HG02870 (cell line): ENCODE results near the gene LGALS12.

ENCODE experiments used
- ATAC-seq: cut with Tn5 transposase; IDR thresholded peaks from one replicate; pipeline ENCODE4 v1.9.1; 2021; ENCODE audit warnings: mild to moderate bottlenecking, moderate library complexity; ENCODE audit not compliant: unreplicated experiment

The LGALS12 gene

GRCh38 chr11:63505857-63506528, at the start of gene LGALS12:
Gene LGALS12 (plus strand): TSS chr11:63506084. CDS start chr11:63506459, 375 bp downstream.
- ATAC-seq: no peak

GRCh38 chr11:63459586-63459985, 46.3 kb upstream of the LGALS12 start:
- ATAC-seq: no peak

- no peak for ATAC-seq
Observed at GRCh38 chr11:63462137-63462536, 43.7 kb upstream of the LGALS12 start.

DNA sequence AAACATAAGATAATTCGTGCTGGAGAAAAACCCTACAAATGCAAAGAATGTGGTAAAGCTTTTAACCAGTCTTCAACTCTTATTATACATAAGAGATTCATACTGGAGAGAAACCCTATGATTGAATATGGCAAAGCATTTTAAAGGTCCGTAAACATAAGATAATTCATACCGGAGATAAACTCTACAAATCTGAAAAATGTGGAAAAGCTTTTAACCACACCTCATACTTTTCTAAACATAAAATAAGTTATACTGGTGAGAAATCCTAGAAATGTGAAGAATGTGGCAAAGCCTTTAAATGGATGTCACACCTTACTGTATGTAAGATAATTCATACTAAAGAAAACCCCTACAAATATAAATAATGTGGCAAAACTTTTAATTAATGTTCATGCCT, 35.6 kb upstream of the LGALS12 start:
- no peak for ATAC-seq

DNA sequence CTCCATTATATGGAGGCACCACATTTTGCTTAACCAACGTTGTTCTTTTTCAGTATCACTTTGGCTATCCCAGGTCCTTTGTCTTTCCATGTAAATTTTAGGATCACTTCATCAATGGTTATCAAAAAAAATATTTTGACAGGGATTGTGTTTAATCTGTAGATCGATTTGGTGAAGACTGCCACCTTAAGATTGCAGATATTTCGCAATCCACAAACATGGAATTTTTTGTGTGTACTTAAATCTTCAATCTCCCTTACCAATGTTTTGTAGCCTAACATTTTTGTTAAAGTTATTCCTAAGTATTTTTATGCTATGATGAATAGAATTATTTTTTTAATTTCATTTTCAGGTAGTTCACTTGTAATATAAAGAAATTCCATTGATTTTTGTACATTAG, 33.5 kb upstream of the LGALS12 start:
- no peak for ATAC-seq

DNA sequence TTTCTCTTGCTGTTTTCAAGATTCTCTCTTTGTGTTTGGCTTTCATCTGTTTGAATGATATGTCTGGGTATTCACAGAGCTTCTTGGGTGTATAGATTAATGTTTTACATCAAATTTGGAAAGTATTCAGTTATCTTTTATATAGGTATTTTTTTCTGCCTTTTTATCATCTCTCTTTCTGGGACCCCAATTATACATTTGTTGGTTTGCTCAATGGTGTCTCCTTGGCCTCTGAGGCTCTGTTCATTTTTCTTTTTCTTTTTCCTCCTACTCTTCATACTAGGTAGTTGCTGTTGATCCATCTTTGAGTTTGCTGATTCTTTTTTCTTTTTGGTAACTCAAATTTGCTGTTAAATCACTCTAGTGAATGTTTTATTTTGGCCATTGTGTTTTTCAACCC, 29.3 kb upstream of the LGALS12 start:
- ATAC-seq: no peak

DNA sequence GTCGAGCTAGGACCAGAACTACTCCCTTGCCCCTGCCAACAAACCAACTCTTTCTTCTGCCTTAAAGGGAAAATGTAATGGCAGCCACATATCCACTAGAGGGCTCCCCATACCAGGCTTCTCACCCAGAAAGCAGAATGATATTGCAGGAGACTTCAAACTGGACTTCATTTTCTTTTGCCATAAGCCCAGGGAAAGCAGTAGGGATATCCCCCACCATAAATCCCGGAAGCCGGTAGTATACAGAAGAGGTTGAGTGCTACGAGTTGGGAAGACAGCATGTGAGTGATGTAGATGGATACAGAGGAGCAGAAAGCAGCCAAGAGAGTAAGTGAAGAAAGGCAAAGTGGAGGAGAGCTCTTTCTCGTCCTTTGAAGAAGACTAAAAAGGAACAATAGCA, 27.0 kb upstream of the LGALS12 start:
- no peak for ATAC-seq

DNA sequence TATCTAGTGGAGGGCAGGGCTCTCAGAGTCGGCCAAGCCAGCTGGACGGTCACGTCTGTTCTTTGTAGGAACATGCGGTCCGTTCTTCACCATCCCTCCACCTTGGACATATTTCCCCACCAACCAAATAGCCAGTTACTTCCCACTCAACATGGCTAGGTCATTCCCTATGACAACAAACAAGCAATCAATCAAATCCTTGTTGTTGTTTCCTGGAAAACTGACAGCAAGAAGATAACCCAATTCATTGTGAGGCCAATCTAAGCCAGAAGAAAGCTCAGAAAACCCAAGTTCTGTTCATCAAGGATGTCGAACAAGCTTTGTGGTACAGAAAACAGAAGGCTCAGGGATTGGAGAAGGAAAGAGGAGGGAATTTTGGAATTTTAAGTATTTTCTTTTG, 25.8 kb upstream of the LGALS12 start:
- no peak for ATAC-seq

- ATAC-seq: no peak
Observed at GRCh38 chr11:63485777-63486176, 20.1 kb upstream of the LGALS12 start.

- ATAC-seq: no peak
Observed at GRCh38 chr11:63488789-63489188, 17.1 kb upstream of the LGALS12 start.

DNA sequence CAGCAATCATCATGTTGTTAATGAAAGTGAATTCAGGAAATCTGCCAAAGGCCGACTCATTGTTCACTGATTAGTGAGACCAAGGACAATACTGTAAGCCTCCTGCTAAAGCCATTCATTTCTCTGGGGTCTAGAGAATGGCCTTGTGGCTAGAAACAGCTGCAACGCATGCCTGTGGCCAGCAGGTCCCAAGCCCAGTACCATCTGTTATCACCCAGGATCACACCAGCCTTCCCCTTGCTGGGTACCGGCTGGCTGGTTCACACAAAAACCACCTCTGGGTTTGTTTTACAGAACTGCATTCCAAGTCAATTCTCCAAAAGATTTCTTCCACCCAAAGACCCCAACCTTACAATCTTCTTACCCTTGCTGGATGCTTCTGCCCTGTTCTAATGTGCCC, 16.0 kb upstream of the LGALS12 start:
- no peak for ATAC-seq

GRCh38 chr11:63490551-63491239, 15.2 kb upstream of the LGALS12 start, which contains the start of gene PLAAT5:
Gene PLAAT5 (minus strand): TSS chr11:63491167. CDS start chr11:63491034, 133 bp downstream.
- ATAC-seq: no peak

DNA sequence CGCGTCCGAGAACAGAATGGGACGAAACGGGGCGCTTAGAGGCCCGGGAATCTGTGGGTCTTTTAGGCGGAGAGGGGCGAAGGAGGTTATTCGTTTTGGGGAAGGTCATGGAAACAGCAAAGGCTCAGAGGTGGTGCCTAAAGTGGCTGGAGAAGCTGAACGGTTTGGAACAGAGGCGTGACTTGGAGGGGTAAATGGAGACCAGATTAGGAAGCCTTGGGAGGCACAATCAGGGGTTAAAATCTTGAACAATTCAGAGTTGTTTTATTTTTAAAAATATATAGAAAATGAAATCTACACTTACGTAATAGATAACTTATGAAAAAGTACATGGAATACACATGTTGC, 14.7 kb upstream of the LGALS12 start:
- no peak for ATAC-seq

DNA sequence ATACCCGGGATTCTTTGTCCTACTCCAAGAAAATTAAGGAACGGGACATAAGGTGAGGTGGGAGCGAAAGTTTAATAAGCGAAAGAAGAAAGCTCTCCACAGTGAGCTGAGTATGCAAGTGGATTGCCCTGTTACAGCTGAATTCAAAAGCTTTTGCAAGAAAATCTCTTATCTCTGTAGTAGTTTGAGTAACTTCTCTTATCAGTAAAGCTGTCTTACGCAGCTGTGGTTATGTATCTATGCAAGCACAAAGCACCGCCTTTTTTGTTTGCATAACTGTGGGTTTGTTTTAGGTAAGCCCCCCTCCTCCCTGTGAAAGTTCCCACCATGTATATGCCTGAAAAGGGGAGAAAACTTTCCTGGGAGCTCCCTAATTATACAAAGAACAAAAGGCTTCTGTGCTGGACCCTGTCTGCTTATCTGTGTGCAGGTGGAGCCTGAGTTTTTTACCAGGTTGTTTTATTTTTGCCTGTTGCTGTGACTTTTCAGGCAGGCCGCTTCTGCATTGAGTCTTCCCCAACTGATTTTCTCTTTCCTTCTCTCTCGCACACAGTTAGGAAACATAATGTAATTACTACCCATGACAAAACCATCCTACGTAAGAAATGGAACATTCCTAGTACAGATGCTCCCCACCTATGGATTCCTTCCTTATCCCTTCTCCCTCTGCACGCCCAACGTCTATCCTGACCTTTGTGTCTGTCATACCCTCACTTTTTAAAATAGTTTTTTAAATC, 14.1 kb upstream of the LGALS12 start:
- no peak for ATAC-seq

DNA sequence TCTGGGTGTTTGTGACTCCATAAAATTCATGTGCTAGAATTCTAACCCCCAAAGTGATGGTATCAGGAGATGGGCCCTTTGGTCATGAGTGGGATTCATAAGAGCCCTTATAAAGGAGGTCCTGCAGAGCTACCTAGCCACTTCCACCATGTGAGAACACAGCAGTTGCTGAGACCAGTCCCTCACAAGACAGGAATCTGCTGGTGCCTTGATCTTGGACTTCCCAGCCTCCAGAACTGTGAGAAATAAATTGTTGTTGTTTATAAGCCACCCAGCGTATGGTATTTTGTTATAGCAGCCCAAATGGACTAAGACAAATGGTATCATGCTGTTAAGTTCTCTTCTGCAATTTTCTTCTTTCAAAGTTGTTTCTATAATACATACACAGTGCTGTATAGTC, 13.4 kb upstream of the LGALS12 start:
- no peak for ATAC-seq

- ATAC-seq: no peak
Observed at GRCh38 chr11:63493127-63493526, 12.8 kb upstream of the LGALS12 start.

- ATAC-seq: no peak
Observed at GRCh38 chr11:63494975-63495374, 10.9 kb upstream of the LGALS12 start.

- ATAC-seq: no peak
Observed at GRCh38 chr11:63499874-63500273, 6.0 kb upstream of the LGALS12 start.

DNA sequence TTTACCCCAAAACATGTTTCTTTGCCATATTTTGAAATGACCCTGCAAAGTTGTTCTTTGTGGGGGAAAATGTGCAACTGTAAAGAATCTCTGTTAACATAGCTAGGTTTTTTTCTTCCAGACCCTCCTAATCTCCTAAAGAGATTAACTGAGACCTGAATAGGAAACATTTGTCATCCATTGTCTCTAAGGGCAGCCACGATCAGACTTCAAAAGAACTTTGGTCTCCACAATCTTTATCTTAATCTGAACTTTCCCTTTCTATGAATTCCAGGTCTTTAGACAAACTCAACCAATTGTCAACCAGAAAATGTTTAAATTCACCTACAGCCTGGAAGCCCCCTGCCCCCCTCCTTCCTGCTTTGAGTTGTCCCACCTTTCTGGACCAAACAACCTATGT, 4.6 kb upstream of the LGALS12 start:
- no peak for ATAC-seq

- no peak for ATAC-seq
Observed at GRCh38 chr11:63502252-63502820, 3.5 kb upstream of the LGALS12 start.

DNA sequence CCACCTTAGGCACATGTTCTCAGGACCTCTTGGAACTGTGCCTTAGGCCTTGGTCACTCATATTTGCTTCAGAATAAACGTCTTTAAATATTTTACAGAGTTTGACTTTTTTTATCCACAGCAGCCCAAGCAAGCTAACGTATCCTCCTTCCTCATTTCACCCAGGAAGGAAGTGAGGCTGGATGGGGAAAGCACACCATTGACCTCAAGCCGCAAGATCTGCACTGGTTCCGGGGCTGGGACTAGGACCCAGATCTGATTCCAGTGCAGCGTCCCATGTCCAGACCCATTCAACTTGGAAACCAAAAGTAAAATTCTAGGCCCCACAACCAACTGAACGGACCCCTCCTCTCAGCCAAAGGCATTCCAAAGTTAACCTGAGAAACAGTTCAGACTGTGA, 2.4 kb upstream of the LGALS12 start:
- ATAC-seq: no peak

- no peak for ATAC-seq
Observed at GRCh38 chr11:63504054-63504453, 1.8 kb upstream of the LGALS12 start.
